Psoas muscle (tissue), 8 donors: ENCODE measurements around the gene BCKDHA. TPM values are rescaled to one million over a fixed set of nuclear protein-coding genes. Genes with fewer than 3 reads are reported as not detected.

Experiments
- ATAC-seq, 4 donors: fragments of 200-7000 bp; cut with Tn5 transposase; one replicate each; pipeline ENCODE4 v1.9.1; 2020; ENCODE audit warnings: moderate library complexity in 3 of 4, mild to moderate bottlenecking in 2 of 4
- DNase-seq, 2 donors: peaks; one replicate each; pipeline ENCODE4 v3.0.0-alpha.2; 2020
- H3K27ac ChIP-seq: fragments of 200-600 bp; one replicate; pipeline ENCODE4 v1.8.0; 2022
- H3K27me3 ChIP-seq, 3 donors: fragments of 200-600 bp in 1 of 3; one replicate each; pipeline versions ENCODE4 v1.6.1 to v1.8.0; 2013 to 2022; ENCODE audit warnings: low read length in 2 of 3, mild to moderate bottlenecking in 2 of 3, moderate library complexity in 1 of 3; ENCODE audit not compliant: insufficient read depth in 3 of 3
- H3K36me3 ChIP-seq, 2 donors: fragments of 200-600 bp in 1 of 2; one replicate each; pipeline versions ENCODE4 v1.6.1 to v1.8.0; 2013 to 2022; ENCODE audit warnings: low read depth in 1 of 2, mild to moderate bottlenecking in 1 of 2, moderate library complexity in 1 of 2; ENCODE audit not compliant: insufficient read depth in 1 of 2
- H3K4me1 ChIP-seq: fragments of 200-600 bp; one replicate; pipeline ENCODE4 v1.8.0; 2022
- H3K4me3 ChIP-seq: fragments of 200-600 bp; one replicate; pipeline ENCODE4 v1.8.0; 2022; ENCODE audit warnings: mild to moderate bottlenecking
- H3K9me3 ChIP-seq: fragments of 200-600 bp; one replicate; pipeline ENCODE4 v1.8.0; 2022
- WGBS, 3 donors: extraction: QIAGEN DNeasy Blood & Tissue Kit; methylation state at CpG; one replicate each; pipeline versions ENCODE4 v1.1.6 to v1.1.7; 2013; 5-methylcytosine and 5-hydroxymethylcytosine counted together
- intact Hi-C, 2 donors: fragments of 100-400 bp; cut with DNase I; formaldehyde crosslinking; loops; one replicate each; pipeline versions ENCODE4 v1.11.0 to v1.14.2; 2022
- polyA plus RNA-seq, 3 donors: library from polyadenylated mRNA; stranded (reverse); fragments of 200-250 nt; gene quantifications; one replicate each; pipeline ENCODE4 v1.2.3, GENCODE V29; 2013
- total RNA-seq, 4 donors: library from RNA; stranded (reverse); fragmentation: NEBNext Ultra II Directional in 2 of 4; extraction: Animal tissue kit (Norgen Biotek cat#: 25700) in 2 of 4; gene quantifications; one replicate each; pipeline versions ENCODE4 v1.2.1 to v1.2.4, GENCODE V29; 2021 to 2023
- TF ChIP-seq, protein P1 (sequence below): fragments of 200-600 bp; IDR thresholded peaks from one replicate; pipeline ENCODE4 v1.8.0; 2022; ENCODE audit warnings: antibody characterized with exemption
- donor health status: healthy with polysubstance abuse.
- donor health status: DM: no; HTN: no; CAD: no; lungs with moderate emphysema.
- donor health status: Bipolar disorder and iron deficiency.
- donor health status: healthy.
- donor health status: DM: yes; HTN: yes; CAD: no.
- donor health status: DM: no; HTN: no; CAD: no.
- donor health status: DM: no; HTN: no; CAD: no.
- donor health status: DM: yes; HTN: yes; CAD: no.

BCKDHA gene
- total and polyA plus RNA-seq, 7 donors: 31.5 to 58.8 (median 43.3) TPM

DNA sequence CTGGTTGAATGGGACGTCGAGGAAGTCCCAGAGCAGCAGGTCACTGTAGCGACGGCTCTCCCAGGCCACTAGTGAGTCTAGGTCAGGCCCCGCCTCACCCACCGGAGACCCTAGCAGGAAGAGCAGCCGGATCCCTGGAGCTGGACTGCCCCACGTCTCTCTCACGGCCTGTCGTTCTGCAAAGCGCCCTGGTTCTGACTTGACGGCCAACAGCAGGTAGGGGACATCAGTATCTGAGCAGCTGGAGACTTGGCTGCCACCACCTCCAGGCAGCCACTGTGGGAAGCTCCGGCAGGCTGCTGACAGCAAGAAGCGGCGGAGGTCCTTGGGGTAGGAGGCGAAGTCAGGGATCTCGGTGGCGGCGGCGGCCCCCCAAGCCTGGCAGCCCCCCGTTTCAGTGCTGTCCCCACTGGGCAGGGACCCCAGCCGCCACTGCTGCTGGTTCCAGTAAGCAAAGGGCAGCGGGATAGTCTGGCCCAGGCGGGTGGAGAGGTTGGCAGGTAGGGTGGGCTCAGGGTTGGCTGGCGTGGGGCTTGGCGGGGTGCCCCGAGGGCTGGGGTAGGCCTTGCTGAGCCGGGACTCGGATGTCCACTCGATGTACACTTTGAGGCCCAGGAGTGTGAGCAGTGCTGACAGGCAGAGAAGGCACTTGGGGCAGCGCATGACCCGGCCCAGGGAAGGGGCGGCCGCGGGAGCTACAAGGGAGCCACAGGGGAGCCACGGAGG lies 28.7 kb downstream of the BCKDHA start:
- Histone ChIP-seq H3K4me1 (peaks cover 7% of the 10 kb centered on the region), H3K27me3 (no peaks in the 10 kb centered on the region), H3K9me3 (no peaks in the 10 kb centered on the region), H3K27ac (peak overlapping the region; percentile 72), H3K36me3 (peaks cover 6 to 68% of the 10 kb centered on the region in 2 donors), H3K4me3 (peak overlapping the region; percentile 64)
- intact Hi-C loops: loop anchor here in 1 of 2 donors (5.0 kb wide), 2 partner anchors 44 to 104 kb away; no protein-coding TSS in a partner anchor
- 74 to 80% (median 76%) methylated on average over 33 to 36 of the region's 36 CpGs for WGBS, 3 donors
- TF ChIP-seq, protein P1, sequence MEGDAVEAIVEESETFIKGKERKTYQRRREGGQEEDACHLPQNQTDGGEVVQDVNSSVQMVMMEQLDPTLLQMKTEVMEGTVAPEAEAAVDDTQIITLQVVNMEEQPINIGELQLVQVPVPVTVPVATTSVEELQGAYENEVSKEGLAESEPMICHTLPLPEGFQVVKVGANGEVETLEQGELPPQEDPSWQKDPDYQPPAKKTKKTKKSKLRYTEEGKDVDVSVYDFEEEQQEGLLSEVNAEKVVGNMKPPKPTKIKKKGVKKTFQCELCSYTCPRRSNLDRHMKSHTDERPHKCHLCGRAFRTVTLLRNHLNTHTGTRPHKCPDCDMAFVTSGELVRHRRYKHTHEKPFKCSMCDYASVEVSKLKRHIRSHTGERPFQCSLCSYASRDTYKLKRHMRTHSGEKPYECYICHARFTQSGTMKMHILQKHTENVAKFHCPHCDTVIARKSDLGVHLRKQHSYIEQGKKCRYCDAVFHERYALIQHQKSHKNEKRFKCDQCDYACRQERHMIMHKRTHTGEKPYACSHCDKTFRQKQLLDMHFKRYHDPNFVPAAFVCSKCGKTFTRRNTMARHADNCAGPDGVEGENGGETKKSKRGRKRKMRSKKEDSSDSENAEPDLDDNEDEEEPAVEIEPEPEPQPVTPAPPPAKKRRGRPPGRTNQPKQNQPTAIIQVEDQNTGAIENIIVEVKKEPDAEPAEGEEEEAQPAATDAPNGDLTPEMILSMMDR: no peak
- ATAC-seq: no peak
- DNase-seq: no peak

DNA sequence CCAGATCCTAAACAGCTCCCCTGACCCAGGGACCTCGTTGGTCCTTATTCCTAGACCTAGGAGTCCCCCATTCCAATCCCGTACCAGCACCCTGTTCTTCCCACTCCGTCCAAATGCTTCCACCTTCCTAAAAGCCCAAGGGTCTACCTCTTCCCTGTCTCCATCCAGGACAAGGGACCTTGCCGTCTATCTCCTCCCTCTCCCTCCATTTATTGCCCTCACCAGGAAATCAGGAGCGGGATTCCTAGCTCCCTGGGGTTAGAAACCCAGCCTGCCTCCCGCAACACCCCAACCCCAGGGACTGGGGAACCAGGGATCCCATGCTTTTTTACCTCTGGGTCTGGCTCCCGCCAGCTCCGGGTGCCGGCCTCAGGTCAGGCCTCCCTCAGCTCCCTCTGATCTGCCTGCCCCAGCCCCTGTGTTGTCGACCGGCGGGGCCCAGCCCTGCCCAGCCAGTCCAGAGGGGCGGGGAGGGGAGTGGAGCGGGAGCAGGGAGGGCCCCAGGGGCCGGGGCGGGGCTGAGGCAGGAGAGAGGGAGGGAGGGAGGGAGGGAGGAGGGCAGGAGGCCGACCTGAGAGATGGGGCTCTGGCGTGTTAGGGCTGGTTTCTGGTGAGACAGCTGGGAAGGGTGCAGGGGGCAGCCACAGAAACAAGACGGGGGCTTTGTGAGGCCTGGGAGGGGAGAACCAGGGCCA lies 29.5 kb downstream of the BCKDHA start, which contains the start of gene B3GNT8:
TSS of gene B3GNT8 (minus strand) at position 423 of the 695 bp plus-strand sequence. CDS start 596 bp downstream, outside the sequence.
- intact Hi-C loops: loop anchor here in 1 of 2 donors (5.0 kb wide), 2 partner anchors 45 to 105 kb away; no protein-coding TSS in a partner anchor

DNA sequence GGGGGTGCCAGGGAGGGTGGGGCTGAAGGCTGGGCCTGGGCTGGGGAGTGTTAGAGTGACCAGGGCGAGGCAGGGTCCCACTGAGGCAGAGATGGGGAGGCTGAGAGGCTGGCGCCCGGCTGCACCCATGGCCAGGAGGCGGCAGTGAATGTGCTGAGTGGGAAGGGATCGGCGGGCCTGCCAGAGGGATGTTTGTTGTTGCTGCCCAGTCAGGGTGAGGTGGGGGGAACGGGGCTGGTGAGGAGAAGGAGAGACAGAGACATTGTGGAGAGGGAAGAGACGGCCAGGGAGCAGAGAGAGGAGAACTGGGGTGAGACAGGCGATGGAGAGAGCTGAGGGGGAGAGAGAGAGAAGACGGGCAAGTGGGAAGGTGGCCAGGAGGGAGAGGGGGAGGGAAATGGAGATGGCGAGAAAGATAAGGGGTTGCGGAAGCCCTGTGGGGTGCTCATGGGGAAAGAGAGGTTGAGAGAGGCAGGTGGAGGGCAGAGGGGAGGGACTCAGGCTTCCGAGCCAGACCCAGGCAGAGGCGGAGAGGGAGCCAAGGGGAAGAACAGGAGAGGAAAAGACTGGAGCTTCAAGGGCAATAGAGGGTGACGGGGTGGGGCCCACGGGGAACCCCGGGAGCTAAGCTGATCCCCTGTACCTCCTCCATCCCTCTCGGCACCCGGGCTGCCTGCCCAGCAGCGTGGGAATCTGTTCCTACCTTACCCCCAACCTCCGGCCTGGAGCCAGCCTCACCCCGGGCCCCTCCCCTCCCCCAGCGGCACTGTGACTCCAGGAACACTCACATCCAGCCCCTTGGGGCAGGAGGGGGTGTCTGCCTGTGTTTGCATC lies 30.2 kb downstream of the BCKDHA start:
- peak overlapping the region; percentile 72 for H3K27ac ChIP-seq
- DNase-seq: peak in 1 of 2 donors; percentile 41

More for the DNA sequence above, 29.5 kb downstream of the BCKDHA start, which contains the start of gene B3GNT8:
- Histone ChIP-seq H3K27ac (peak within 1 kb of the TSS; percentile 72), H3K9me3 (no peaks in the 10 kb centered on the region), H3K27me3 (no peaks in the 10 kb centered on the region), H3K36me3 (peaks cover 6 to 68% of the 10 kb centered on the region in 2 donors), H3K4me1 (peaks cover 16% of the 10 kb centered on the region), H3K4me3 (peak within 1 kb of the TSS; percentile 64)
- TF ChIP-seq, protein P1: no peak
- 26 to 37% (median 34%) methylated on average over 18 to 19 of the region's 19 CpGs for WGBS, 3 donors
- peak; percentile 86 to 87 for DNase-seq
- ATAC-seq: peak; percentile 19 to 59 (median 42)

DNA sequence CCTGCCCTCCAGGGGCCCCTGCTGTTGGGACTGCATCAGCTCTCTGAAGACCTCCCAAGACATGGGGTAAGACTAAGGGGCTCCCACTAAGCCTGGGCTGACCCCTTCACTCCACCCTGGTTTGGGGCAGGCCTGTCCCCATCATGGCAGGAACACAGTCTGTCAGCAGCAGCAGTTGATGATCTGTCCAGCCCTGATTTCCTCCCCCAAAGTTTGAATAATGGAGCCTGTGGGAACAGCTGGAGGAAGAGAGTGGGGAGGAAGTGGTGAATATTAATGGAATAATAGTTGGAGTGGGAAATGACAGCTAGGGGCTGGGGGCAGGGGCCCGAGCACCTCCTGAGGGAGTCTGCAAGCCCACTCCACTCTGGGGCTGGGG lies 30.9 kb downstream of the BCKDHA start:
- 57 to 100% (median 62%) methylated on average over 1 of the region's 1 CpG for WGBS, 3 donors
- no peaks in the 10 kb centered on the region for H3K27me3 ChIP-seq
- TF ChIP-seq, protein P1: no peak
- H3K36me3 ChIP-seq: peaks cover 7 to 63% of the 10 kb centered on the region in 2 donors
- no peaks in the 10 kb centered on the region for H3K9me3 ChIP-seq
- peak overlapping the region; percentile 72 for H3K27ac ChIP-seq
- H3K4me1 ChIP-seq: peaks cover 17% of the 10 kb centered on the region
- H3K4me3 ChIP-seq: peak overlapping the region; percentile 64
- DNase-seq (no peak), ATAC-seq (no peak)
- intact Hi-C loops: loop anchor here in 1 of 2 donors (5.0 kb wide), 2 partner anchors 46 to 106 kb away; no protein-coding TSS in a partner anchor

More for the DNA sequence above, 30.2 kb downstream of the BCKDHA start:
- no peaks in the 10 kb centered on the region for H3K9me3 ChIP-seq
- 18 to 34% (median 33%) methylated on average over 23 of the region's 23 CpGs for WGBS, 3 donors
- ATAC-seq: peak in 1 of 4 donors; percentile 2
- intact Hi-C loops: loop anchor here in 1 of 2 donors (5.0 kb wide), 2 partner anchors 46 to 106 kb away; no protein-coding TSS in a partner anchor
- H3K36me3 ChIP-seq: peaks cover 3 to 63% of the 10 kb centered on the region in 2 donors
- TF ChIP-seq, protein P1: no peak
- H3K4me1 ChIP-seq: peaks cover 17% of the 10 kb centered on the region
- H3K4me3 ChIP-seq: peak overlapping the region; percentile 64
- H3K27me3 ChIP-seq: no peaks in the 10 kb centered on the region
